HTERT RPE-1 (cell line): ENCODE measurements around the gene NEU2.
"Not testable (repeated sequence)": the region's sequence is repeated elsewhere in the genome, so short reads cannot be mapped to it uniquely, and the experiment has no call there.

Experiments
- in situ Hi-C: fragments of 300-500 bp; cut with MboI; formaldehyde crosslinking; loops from 4 replicates; pipeline ENCODE4 v1.14.3; 2020; ENCODE audit warnings: low sequenced_read_pairs

NEU2 gene

GRCh38 chr2:233034091-233034882 is 1.8 kb downstream of the NEU2 start:
- in situ Hi-C loops, result no loop called here

- in situ Hi-C loops, result no loop called here
Measured at GRCh38 chr2:233035426-233036161, 3.1 kb downstream of the NEU2 start.

- in situ Hi-C loops, result no loop called here
Measured at GRCh38 chr2:233036162-233036838, 3.8 kb downstream of the NEU2 start.

- in situ Hi-C loops, result no loop called here
Measured at GRCh38 chr2:233037078-233037477, 4.6 kb downstream of the NEU2 start.

GRCh38 chr2:233039212-233039845 is 6.9 kb downstream of the NEU2 start:
- in situ Hi-C loops, result no loop called here

GRCh38 chr2:233039846-233040530 is 7.5 kb downstream of the NEU2 start:
- in situ Hi-C loops, result no loop called here

- in situ Hi-C loops, result no loop called here
Measured at GRCh38 chr2:233040571-233040970, 8.1 kb downstream of the NEU2 start.

GRCh38 chr2:233041722-233042323 is 9.4 kb downstream of the NEU2 start:
- in situ Hi-C loops, result no loop called here

- in situ Hi-C loops, result no loop called here
Measured at GRCh38 chr2:233042549-233042948, 10.1 kb downstream of the NEU2 start.

GRCh38 chr2:233044974-233045605 is 12.6 kb downstream of the NEU2 start:
- in situ Hi-C loops, result no loop called here

GRCh38 chr2:233047206-233047605 is 14.7 kb downstream of the NEU2 start:
- in situ Hi-C loops, result no loop called here

- in situ Hi-C loops, result no loop called here
Measured at GRCh38 chr2:233047667-233048066, 15.2 kb downstream of the NEU2 start.

- in situ Hi-C loops, result no loop called here
Measured at GRCh38 chr2:233048569-233049193, 16.2 kb downstream of the NEU2 start.

GRCh38 chr2:233049194-233049761 is 16.8 kb downstream of the NEU2 start:
- in situ Hi-C loops, result no loop called here

- in situ Hi-C loops, result no loop called here
Measured at GRCh38 chr2:233051241-233052149, 19.0 kb downstream of the NEU2 start.

- in situ Hi-C loops, result not testable (repeated sequence)
Measured at GRCh38 chr2:233052517-233052916, 20.0 kb downstream of the NEU2 start.

GRCh38 chr2:233053928-233054784 is 21.7 kb downstream of the NEU2 start:
- in situ Hi-C loops, result no loop called here
